Motor neuron (in vitro differentiated cells): ENCODE results near the gene ATP13A3. TPM values are rescaled to one million over a fixed set of nuclear protein-coding genes. Genes with fewer than 3 reads are reported as not detected.

ENCODE experiments used
- ATAC-seq, 8 experiments: fragments of 200-7000 bp; cut with Tn5 transposase; replicated peaks in 6 of 8; 2 replicates each; pipeline ENCODE4 v1.8.0; 2021; ENCODE audit warnings: mild to moderate bottlenecking in 8 of 8, moderate library complexity in 8 of 8
- H3K27ac ChIP-seq, 2 donors: fragments of 250-450 bp; sonication (Bioruptor Pico); 2 replicates each; pipeline ENCODE4 v1.9.0; 2021; ENCODE audit warnings: antibody characterized with exemption in 2 of 2, mild to moderate bottlenecking in 2 of 2, moderate library complexity in 1 of 2
- H3K4me1 ChIP-seq, 2 donors: fragments of 250-450 bp; sonication (Bioruptor Pico); replicated peaks in 1 of 2; 2 replicates each; pipeline ENCODE4 v1.6.1; 2021; ENCODE audit warnings: antibody characterized with exemption in 2 of 2, mild to moderate bottlenecking in 2 of 2, moderate library complexity in 1 of 2
- H3K4me3 ChIP-seq, 5 donors: fragments of 250-450 bp; sonication (Bioruptor Pico); 2 replicates each; pipeline ENCODE4 v1.9.0; 2021; ENCODE audit warnings: antibody characterized with exemption in 5 of 5, mild to moderate bottlenecking in 5 of 5, moderate library complexity in 4 of 5
- WGBS, 10 experiments: fragments of 450-650 bp; shearing (Covaris generic); methylation state at CpG; one replicate each; pipeline ENCODE4 v1.0.0; 2022; 5-methylcytosine and 5-hydroxymethylcytosine counted together
- in situ Hi-C, 9 experiments: fragments of 400-800 bp; cut with MboI; loops; one replicate each; pipeline ENCODE4 v1.15.0; 2021; ENCODE audit warnings: low sequenced_read_pairs in 9 of 9, low pct_unique_long_range_greater_than_20kb in 2 of 9; ENCODE audit not compliant: unreplicated experiment in 9 of 9
- total RNA-seq, 8 experiments: library from RNA; unstranded; fragments of 300-600 nt; gene quantifications; 2 replicates each; pipeline versions ENCODE4 v1.2.3 to v1.2.4, GENCODE V29; 2022

ATP13A3 gene
- total RNA-seq, 8 experiments from 2014 or later: 17.8 to 67.9 (median 43.5) TPM

- 16 to 85% (median 51%) methylated on average over 3 to 10 of the region's 10 CpGs for WGBS, 10 experiments
- H3K4me3 ChIP-seq: no peak overlapping the region
- in situ Hi-C loops: loop anchor here in 4 of 9 experiments (5.0 to 10.0 kb wide), 2 partner anchors 70 to 72 kb away; no protein-coding TSS in a partner anchor
- ATAC-seq: peak in 2 of 8 experiments; percentile 31 to 38
- peaks cover 8 to 11% of the 10 kb centered on the region in 2 donors for H3K4me1 ChIP-seq
- H3K27ac ChIP-seq: no peak overlapping the region
Measured at GRCh38 chr3:194404365-194405140, 82.2 kb downstream of the ATP13A3 start.

GRCh38 chr3:194401868-194402329 lies 84.9 kb downstream of the ATP13A3 start:
- H3K27ac ChIP-seq: no peak overlapping the region
- 0 to 100% (median 40%) methylated on average over 1 to 3 of the region's 8 CpGs; no CpG with 5 or more reads in 4 of the 10 experiments for WGBS, 10 experiments
- peak in 5 of 8 experiments; percentile 42 to 94 (median 60) for ATAC-seq
- H3K4me1 ChIP-seq: peaks cover 8 to 17% of the 10 kb centered on the region in 2 donors
- in situ Hi-C loops: loop anchor here in 3 of 9 experiments (10.0 kb wide), 1 partner anchor 67 kb away; no protein-coding TSS in a partner anchor
- no peak overlapping the region for H3K4me3 ChIP-seq

- peaks cover 10 to 19% of the 10 kb centered on the region in 2 donors for H3K4me1 ChIP-seq
- no peak for ATAC-seq
- WGBS, 10 experiments: 60 to 100% (median 91%) methylated on average over 2 to 9 of the region's 9 CpGs; no CpG with 5 or more reads in 2 of the 10 experiments
- in situ Hi-C loops: loop anchor here in 3 of 9 experiments (10.0 kb wide), 1 partner anchor 67 kb away; no protein-coding TSS in a partner anchor
- H3K4me3 ChIP-seq: no peak overlapping the region
- H3K27ac ChIP-seq: no peak overlapping the region
Measured at GRCh38 chr3:194401346-194401745, 85.5 kb downstream of the ATP13A3 start.

- in situ Hi-C loops: loop anchor here in 4 of 9 experiments (10.0 kb wide), 1 partner anchor 65 kb away; no protein-coding TSS in a partner anchor
- 0 to 100% (median 92%) methylated on average over 1 to 13 of the region's 15 CpGs; no CpG with 5 or more reads in 3 of the 10 experiments for WGBS, 10 experiments
- Histone ChIP-seq H3K4me3 (no peak overlapping the region), H3K4me1 (peaks cover 22 to 34% of the 10 kb centered on the region in 2 donors), H3K27ac (no peak overlapping the region)
- no peak for ATAC-seq
Measured at GRCh38 chr3:194399874-194400411, 86.9 kb downstream of the ATP13A3 start.

DNA sequence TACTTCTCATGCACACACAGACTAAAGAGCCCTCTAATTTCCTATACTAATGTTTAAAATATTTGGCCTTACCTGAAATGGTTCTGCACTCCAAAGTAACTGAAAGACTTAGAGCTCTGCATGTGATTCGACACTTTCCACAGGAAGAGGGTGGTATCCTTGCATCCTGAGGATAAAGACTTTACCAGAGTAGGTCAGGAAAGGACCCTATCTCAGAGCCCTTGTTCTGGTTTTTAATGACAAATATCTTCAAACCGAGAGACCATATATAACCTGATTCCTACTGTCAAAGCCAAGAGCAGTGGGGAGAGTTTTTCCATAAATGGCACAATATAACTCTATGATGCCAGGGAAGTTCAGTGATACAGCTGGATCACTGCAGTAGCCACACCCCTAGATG lies 87.6 kb downstream of the ATP13A3 start, which contains the start of gene GP5:
GP5 (minus strand) TSS at position 101 of the 400 bp plus-strand sequence. CDS start 984 bp downstream, outside the sequence.
- peaks cover 30 to 40% of the 10 kb centered on the region in 2 donors for H3K4me1 ChIP-seq
- no peak for ATAC-seq
- no peak within 1 kb of the TSS for H3K4me3 ChIP-seq
- no peak within 1 kb of the TSS for H3K27ac ChIP-seq
- 0 to 100% (median 88%) methylated on average over 1 to 2 of the region's 2 CpGs; no CpG with 5 or more reads in 1 of the 10 experiments for WGBS, 10 experiments
- in situ Hi-C loops: loop anchor here in 1 of 9 experiments (10.0 kb wide), 1 partner anchor 64 kb away; no protein-coding TSS in a partner anchor

GRCh38 chr3:194397757-194398312 lies 89.0 kb downstream of the ATP13A3 start:
- Histone ChIP-seq H3K4me3 (no peak overlapping the region), H3K27ac (no peak overlapping the region), H3K4me1 (peaks cover 30 to 40% of the 10 kb centered on the region in 2 donors)
- in situ Hi-C loops: loop anchor here in 1 of 9 experiments (10.0 kb wide), 1 partner anchor 63 kb away; no protein-coding TSS in a partner anchor
- ATAC-seq: peak in 1 of 8 experiments; percentile 48
- 5 to 98% (median 84%) methylated on average over 4 to 26 of the region's 38 CpGs; no CpG with 5 or more reads in 3 of the 10 experiments for WGBS, 10 experiments

GRCh38 chr3:194396859-194397756 lies 89.7 kb downstream of the ATP13A3 start:
- H3K27ac ChIP-seq: peak overlapping the region in 1 of 2 donors; percentile 72
- in situ Hi-C loops: loop anchor here in 1 of 9 experiments (10.0 kb wide), 1 partner anchor 62 kb away; no protein-coding TSS in a partner anchor
- no peak for ATAC-seq
- 65 to 100% (median 88%) methylated on average over 1 to 27 of the region's 73 CpGs; no CpG with 5 or more reads in 3 of the 10 experiments for WGBS, 10 experiments
- H3K4me3 ChIP-seq: no peak overlapping the region
- H3K4me1 ChIP-seq: peaks cover 28 to 35% of the 10 kb centered on the region in 2 donors

GRCh38 chr3:194396539-194396858 lies 90.3 kb downstream of the ATP13A3 start:
- no peak overlapping the region for H3K4me3 ChIP-seq
- ATAC-seq: no peak
- peak overlapping the region in 1 of 2 donors; percentile 72 for H3K27ac ChIP-seq
- peaks cover 22 to 29% of the 10 kb centered on the region in 2 donors for H3K4me1 ChIP-seq
- in situ Hi-C loops: loop anchor here in 1 of 9 experiments (10.0 kb wide), 1 partner anchor 62 kb away; no protein-coding TSS in a partner anchor
- WGBS, 10 experiments: 33% methylated on average over 1 of the region's 13 CpGs; no CpG with 5 or more reads in 9 of the 10 experiments

GRCh38 chr3:194395778-194396538 lies 90.8 kb downstream of the ATP13A3 start:
- peak; percentile 66 to 87 (median 73) for ATAC-seq
- H3K4me1 ChIP-seq: peaks cover 22 to 29% of the 10 kb centered on the region in 2 donors
- H3K27ac ChIP-seq: peak overlapping the region; percentile 47 to 72
- WGBS, 10 experiments: 60 to 80% (median 69%) methylated on average over 2 to 5 of the region's 26 CpGs; no CpG with 5 or more reads in 5 of the 10 experiments
- in situ Hi-C loops: loop anchor here in 1 of 9 experiments (10.0 kb wide), 1 partner anchor 61 kb away; no protein-coding TSS in a partner anchor
- no peak overlapping the region for H3K4me3 ChIP-seq

GRCh38 chr3:194395212-194395611 lies 91.6 kb downstream of the ATP13A3 start:
- in situ Hi-C loops: loop anchor here in 1 of 9 experiments (10.0 kb wide), 1 partner anchor 60 kb away; no protein-coding TSS in a partner anchor
- peak; percentile 56 to 88 (median 71) for ATAC-seq
- H3K27ac ChIP-seq: peak overlapping the region; percentile 51 to 72
- WGBS, 10 experiments: 14 to 95% (median 54%) methylated on average over 1 to 5 of the region's 5 CpGs; no CpG with 5 or more reads in 1 of the 10 experiments
- H3K4me3 ChIP-seq: no peak overlapping the region
- peaks cover 22 to 29% of the 10 kb centered on the region in 2 donors for H3K4me1 ChIP-seq

GRCh38 chr3:194392576-194392975 lies 94.2 kb downstream of the ATP13A3 start:
- no peak overlapping the region for H3K27ac ChIP-seq
- peaks cover 22 to 23% of the 10 kb centered on the region in 2 donors for H3K4me1 ChIP-seq
- 40 to 100% (median 92%) methylated on average over 1 to 7 of the region's 7 CpGs; no CpG with 5 or more reads in 1 of the 10 experiments for WGBS, 10 experiments
- in situ Hi-C loops: loop anchor here in 1 of 9 experiments (10.0 kb wide), 1 partner anchor 58 kb away; no protein-coding TSS in a partner anchor
- ATAC-seq: no peak
- no peak overlapping the region for H3K4me3 ChIP-seq
